Uterus (tissue), 2 donors: ENCODE results near the gene SLC22A15.

Experiments
- POLR2A ChIP-seq, 2 donors: fragments of 450-650 bp; IDR thresholded peaks; one replicate each; pipeline ENCODE4 v1.6.1; 2016; ENCODE audit warnings: antibody characterized with exemption in 2 of 2, mild to moderate bottlenecking in 1 of 2, moderate library complexity in 1 of 2
- TF ChIP-seq, protein P1 (sequence below), 4 experiments: fragments of 200-600 bp in 2 of 4; fragments of 450-650 bp in 2 of 4; sonication (generic) in 2 of 4; IDR thresholded peaks; one replicate each; pipeline ENCODE4 v1.5.1; 2016 to 2019; ENCODE audit warnings: antibody characterized with exemption in 4 of 4, mild to moderate bottlenecking in 2 of 4, moderate library complexity in 1 of 4

DNA sequence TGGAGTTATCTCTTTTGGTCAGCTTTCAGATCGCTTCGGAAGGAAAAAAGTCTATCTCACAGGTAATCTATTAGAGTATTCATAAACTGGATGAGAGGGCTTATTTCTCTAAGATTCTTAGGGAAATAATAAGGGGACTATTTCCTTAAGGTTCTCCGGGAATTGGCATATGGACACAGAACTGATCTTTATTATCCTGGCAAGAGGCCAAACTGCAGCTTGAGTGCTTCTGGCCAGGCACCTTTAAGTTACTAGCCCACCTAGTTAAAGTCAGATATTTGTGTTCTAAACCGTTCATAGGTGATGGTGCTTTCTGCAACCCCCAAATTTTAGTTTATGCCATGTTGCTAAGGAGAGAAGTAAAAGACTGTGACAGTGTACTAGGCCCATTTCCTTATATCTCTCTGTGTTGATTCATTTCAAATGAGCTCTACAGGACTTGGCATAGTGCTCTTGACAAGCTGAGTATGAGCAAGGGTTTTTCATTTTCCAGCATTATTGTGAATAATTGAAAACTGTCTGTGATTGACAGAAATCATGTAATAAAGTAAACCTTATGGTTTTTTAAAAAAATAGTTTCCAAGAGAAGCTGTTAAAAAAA is 43.4 kb downstream of the SLC22A15 start:
- TF ChIP-seq, protein P1, sequence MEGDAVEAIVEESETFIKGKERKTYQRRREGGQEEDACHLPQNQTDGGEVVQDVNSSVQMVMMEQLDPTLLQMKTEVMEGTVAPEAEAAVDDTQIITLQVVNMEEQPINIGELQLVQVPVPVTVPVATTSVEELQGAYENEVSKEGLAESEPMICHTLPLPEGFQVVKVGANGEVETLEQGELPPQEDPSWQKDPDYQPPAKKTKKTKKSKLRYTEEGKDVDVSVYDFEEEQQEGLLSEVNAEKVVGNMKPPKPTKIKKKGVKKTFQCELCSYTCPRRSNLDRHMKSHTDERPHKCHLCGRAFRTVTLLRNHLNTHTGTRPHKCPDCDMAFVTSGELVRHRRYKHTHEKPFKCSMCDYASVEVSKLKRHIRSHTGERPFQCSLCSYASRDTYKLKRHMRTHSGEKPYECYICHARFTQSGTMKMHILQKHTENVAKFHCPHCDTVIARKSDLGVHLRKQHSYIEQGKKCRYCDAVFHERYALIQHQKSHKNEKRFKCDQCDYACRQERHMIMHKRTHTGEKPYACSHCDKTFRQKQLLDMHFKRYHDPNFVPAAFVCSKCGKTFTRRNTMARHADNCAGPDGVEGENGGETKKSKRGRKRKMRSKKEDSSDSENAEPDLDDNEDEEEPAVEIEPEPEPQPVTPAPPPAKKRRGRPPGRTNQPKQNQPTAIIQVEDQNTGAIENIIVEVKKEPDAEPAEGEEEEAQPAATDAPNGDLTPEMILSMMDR (IDR thresholded peaks at IDR 0.05), result no peak
- TF ChIP-seq POLR2A (IDR thresholded peaks at IDR 0.05), result no peak
